T-helper 2 cell (primary cell): Measurements from ENCODE around the gene NOLC1.

Experiments used
- DNase-seq, 5 experiments: peaks; one replicate each; pipeline versions ENCODE4 v3.0.0 to v3.0.0-alpha.2; 2012 to 2022

The NOLC1 gene

GRCh38 chr10:102211615-102212299 is 59.6 kb downstream of the NOLC1 start:
- peak in 1 of 5 experiments; percentile 38 for DNase-seq
